GM13976 (cell line): ENCODE measurements around the gene OVOL1.

Experiments
- DNase-seq: peaks from one replicate; pipeline ENCODE4 v3.0.0; 2012; ENCODE audit warnings: low spot score
- in situ Hi-C: fragments of 300-500 bp; cut with MboI; formaldehyde crosslinking; loops from one replicate; pipeline ENCODE4 v1.12.0; 2022; ENCODE audit warnings: low sequenced_read_pairs, mixed read lengths, inconsistent platforms; ENCODE audit not compliant: unreplicated experiment
- TF ChIP-seq, protein P1 (sequence below): IDR thresholded peaks from 2 replicates; pipeline ENCODE4 v1.5.1; 2012; ENCODE audit warnings: borderline replicate concordance, mild to moderate bottlenecking; ENCODE audit not compliant: insufficient read depth; ENCODE audit errors: extremely low read depth, missing control alignments, control extremely low read depth

Gene OVOL1

DNA sequence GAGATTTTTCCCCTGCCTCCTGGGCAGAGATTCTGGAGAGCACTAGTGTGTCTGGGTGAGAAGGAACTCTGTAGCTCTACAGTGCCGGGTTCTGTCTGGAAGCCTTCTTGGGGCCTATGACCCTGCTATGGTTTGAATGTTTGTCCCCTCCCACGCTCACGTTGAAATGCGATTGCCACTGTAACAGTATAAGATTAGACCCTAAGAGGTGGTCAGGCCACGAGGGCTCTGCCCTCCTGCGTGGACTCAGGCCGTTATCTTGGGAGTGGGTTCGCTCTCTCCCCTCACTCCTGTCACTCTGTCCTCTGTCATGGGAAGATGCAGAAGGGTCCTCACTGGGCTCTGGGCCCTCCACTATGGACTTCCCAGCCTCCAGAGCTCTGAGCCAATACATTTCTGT, 9.6 kb upstream of the OVOL1 start:
- TF ChIP-seq, protein P1, sequence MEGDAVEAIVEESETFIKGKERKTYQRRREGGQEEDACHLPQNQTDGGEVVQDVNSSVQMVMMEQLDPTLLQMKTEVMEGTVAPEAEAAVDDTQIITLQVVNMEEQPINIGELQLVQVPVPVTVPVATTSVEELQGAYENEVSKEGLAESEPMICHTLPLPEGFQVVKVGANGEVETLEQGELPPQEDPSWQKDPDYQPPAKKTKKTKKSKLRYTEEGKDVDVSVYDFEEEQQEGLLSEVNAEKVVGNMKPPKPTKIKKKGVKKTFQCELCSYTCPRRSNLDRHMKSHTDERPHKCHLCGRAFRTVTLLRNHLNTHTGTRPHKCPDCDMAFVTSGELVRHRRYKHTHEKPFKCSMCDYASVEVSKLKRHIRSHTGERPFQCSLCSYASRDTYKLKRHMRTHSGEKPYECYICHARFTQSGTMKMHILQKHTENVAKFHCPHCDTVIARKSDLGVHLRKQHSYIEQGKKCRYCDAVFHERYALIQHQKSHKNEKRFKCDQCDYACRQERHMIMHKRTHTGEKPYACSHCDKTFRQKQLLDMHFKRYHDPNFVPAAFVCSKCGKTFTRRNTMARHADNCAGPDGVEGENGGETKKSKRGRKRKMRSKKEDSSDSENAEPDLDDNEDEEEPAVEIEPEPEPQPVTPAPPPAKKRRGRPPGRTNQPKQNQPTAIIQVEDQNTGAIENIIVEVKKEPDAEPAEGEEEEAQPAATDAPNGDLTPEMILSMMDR, result no peak
- in situ Hi-C loops, result loop anchor here (10.0 kb wide), 1 partner anchor 48 kb away; no protein-coding TSS in a partner anchor
- no peak for DNase-seq

DNA sequence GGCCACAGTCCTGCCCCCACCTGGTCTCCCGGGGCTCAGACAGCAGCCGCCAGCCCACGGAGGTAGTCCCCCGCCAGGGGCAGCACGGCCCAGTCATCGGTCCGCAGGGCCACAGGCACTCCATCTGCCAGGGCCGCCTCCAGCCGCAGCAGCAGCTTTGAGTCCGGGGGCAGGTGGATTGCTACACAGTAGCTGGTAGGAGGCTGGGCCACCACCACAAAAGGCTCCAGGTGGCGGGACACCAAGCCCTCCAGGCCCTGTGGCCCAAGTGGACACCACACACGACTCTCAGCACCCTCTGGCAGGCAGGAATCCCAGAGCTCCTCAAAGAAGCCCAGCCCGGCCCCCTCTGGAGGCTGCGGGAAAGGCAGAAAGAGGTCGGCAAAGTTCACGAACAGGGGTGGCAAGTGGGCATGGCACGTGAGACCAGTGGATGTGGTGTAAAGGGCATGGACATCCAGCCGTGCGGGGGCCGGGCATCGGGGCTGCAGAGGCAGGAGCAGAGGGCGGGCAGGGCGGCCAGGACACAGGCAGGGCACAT, 9.0 kb upstream of the OVOL1 start:
- DNase-seq, result no peak
- in situ Hi-C loops, result loop anchor here (10.0 kb wide), 1 partner anchor 47 kb away; no protein-coding TSS in a partner anchor
- TF ChIP-seq, protein P1, result no peak

DNA sequence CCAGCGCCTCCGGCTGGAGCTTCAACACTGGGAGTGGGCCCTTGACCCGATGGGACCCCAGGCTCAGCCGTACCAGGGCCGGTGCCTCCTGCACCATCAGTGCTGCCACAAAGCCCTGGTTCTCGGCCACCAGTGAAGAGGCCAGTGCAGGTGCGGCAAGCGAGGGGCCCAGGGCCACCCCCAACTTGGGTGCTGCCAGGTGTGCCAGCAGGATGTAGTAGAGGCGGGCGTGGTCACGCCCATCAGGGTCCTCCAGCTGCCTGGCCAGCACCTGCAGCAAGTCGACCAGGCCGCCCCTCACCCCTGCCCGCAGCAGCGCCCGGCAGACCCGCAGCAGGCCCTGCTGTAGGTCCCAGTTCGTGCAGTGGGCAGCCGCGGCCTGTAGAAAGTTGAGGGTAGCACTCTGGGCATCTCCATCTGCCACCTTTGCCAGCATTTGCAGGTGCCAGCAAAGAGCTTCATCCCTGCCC, 8.4 kb upstream of the OVOL1 start:
- in situ Hi-C loops, result loop anchor here (10.0 kb wide), 1 partner anchor 46 kb away; no protein-coding TSS in a partner anchor
- TF ChIP-seq, protein P1, result no peak
- DNase-seq, result peak; percentile 9

DNA sequence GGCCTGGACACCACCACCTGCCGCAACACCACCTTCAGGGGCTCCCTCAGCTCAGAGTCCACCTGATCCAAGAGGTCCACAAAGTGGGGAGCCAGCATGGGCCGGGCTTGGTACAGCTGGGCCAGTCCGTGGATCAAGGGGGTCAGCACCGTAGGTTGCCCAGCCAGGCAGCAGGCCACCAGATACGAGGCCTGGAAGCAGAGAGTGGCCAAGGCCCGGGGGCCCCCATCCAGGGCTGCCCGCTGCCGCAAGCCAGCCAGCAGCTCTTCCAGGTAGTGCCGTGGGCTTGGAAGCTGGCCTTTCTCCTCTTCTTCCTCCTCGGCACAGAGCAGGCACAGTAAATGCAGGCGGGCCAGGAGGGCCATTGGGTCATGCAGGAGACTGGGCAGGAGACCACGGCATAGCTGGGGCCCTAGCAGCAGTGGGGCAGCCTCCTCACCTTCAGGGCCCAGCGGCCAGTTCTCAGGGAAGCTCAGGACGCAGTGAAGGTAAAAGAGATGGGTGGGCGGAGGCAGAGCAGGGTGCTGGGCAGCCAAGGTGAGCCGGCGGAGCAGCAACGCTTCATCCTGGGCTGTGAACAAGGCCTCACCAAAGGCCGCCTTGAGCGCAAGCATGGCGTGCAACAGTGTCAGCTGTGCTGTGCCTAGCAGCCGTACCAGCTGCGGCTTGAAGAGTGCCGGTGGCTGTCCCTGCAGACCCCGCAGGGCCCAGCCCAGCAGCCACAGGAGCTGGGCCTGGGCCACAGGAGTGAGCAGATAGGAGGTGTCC, 7.8 kb upstream of the OVOL1 start:
- in situ Hi-C loops, result loop anchor here (10.0 kb wide), 1 partner anchor 46 kb away; no protein-coding TSS in a partner anchor
- TF ChIP-seq, protein P1, result no peak

DNA sequence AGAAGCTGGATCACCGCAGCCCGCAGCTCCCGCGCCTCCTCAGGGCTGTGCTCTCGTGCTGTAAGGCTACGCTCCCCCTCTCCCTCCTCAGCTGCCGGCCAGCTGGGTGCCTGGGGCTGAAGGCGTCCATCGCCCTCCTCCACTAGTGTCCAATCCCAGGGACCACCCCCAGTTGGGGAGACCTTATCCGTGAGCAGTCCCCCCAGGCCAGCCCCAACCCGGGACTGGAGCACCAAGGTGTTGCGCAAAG, 7.3 kb upstream of the OVOL1 start:
- in situ Hi-C loops, result loop anchor here (10.0 kb wide), 1 partner anchor 45 kb away; no protein-coding TSS in a partner anchor
- DNase-seq, result no peak
- TF ChIP-seq, protein P1, result no peak

More for the DNA sequence above, 7.8 kb upstream of the OVOL1 start:
- DNase-seq, result peak; percentile 16

DNA sequence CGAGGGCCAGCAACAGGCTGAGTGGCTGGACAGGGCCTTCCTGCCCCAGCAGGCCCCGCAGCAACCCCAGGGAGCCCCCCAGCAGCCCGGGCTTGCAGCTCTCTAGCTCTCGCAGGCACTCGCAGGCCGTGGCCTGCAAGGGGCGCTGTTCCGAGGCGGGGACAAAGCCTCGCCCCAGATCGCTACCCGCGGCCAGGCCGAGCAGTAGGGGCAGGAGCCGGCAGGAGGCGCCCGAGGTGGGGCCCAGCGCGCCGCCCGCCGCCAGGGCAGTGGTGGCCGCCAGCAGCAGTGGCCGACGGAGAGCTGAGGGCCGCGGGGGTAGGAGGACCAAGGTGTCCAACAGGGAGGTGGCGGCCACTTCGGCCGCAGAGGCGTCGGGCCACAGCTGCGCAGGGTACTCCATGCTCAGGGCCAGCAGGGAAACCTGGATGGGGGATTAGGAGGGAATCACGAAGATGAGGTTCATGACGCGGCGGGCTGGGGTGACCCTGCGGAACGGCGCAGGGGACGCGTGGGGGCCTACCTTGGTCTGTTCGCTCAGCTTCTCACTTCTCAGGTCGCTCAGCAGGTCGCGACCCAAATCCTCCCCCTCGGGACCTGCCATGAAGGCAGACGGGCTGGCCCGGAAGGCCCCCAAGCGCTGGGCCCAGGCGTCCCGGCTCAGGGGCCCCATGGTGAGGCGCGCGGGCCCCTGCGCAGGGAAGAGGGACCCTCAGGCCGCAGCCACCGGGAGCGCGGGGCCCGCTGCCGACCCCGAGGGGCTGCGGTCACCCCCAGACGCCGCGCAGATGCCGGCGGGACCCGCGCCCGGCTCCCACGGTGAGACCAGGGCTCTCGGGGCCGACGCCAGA, 6.7 kb upstream of the OVOL1 start:
- peak; percentile 94 for DNase-seq
- TF ChIP-seq, protein P1, result peak; percentile 100
- in situ Hi-C loops, result loop anchor here (10.0 kb wide), 1 partner anchor 45 kb away; no protein-coding TSS in a partner anchor
